ENCODE measurements around the gene TFAP2E.

The TFAP2E gene

GRCh38 chr1:35573198-35574124, at the start of gene TFAP2E:
Gene TFAP2E, plus strand, starts transcription at chr1:35573314. Its CDS starts 264 bp downstream, at chr1:35573578.
- DNase-seq: no peak

- DNase-seq: no peak
Observed at GRCh38 chr1:35524106-35524505, 49.0 kb upstream of the TFAP2E start.

DNA sequence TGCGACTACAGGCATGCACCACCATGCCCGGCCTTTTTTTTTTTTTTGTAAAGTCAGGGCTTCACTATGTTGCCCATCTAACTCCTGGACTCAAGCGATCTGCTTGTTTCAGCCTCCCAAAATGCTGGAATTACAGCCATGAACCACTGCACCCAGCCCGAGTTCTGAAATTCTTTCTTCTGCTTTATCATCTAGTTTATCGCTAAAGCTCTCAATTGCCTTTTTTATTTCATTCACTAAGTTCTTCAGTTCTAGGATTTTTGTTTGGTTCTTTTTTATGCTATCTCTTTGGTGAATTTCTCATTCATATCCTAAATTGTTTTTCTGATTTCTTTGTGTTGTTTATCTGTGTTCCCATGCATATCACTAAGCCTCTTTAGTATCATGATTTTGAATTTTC, 42.9 kb upstream of the TFAP2E start:
- no peak for DNase-seq

DNA sequence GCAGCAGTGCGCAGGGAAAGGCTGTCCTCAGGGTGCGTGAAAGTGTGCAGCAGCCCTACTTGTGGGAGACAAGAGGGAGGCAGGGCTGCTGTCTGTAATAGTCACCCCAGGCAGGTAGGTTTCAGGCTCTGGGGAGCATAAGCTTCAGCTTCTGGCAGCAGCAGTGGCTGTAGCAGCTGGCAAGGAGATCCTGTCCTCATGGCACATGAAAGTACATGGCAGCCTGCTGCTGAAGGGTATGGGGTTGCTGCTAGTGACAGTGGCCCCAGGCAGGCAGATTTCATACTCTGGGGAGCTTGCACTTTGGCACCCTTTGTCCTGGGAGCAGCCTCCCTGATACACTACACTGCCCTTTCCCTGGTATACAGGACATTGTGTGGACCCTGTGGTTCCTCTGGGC, 42.2 kb upstream of the TFAP2E start:
- no peak for DNase-seq

- no peak for DNase-seq
Observed at GRCh38 chr1:35531368-35531767, 41.7 kb upstream of the TFAP2E start.

GRCh38 chr1:35532497-35533223, 40.5 kb upstream of the TFAP2E start:
- DNase-seq: no peak

DNA sequence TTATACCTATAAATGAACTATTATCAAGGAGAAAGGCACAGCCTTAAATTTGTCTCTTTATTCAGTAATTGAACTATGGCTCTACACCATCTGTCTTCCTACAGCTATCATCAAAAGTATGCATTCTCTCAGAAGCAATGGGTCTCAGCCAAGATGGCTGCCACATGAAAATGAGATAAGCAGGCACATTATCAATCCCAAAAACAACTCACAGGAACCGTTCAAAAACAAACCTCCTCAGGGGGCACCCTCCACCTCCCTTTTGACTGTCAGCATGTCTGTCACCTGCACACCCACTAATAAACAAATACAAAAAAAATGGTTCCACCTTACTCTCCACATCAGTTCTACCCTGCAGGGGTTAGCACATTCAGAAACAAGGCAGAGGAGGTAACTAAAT, 39.5 kb upstream of the TFAP2E start:
- DNase-seq: no peak

- no peak for DNase-seq
Observed at GRCh38 chr1:35535243-35535642, 37.9 kb upstream of the TFAP2E start.

- no peak for DNase-seq
Observed at GRCh38 chr1:35536556-35537162, 36.5 kb upstream of the TFAP2E start.

- no peak for DNase-seq
Observed at GRCh38 chr1:35537806-35538205, 35.3 kb upstream of the TFAP2E start.

GRCh38 chr1:35539073-35539823, 33.9 kb upstream of the TFAP2E start:
- peak; percentile 25 for DNase-seq

DNA sequence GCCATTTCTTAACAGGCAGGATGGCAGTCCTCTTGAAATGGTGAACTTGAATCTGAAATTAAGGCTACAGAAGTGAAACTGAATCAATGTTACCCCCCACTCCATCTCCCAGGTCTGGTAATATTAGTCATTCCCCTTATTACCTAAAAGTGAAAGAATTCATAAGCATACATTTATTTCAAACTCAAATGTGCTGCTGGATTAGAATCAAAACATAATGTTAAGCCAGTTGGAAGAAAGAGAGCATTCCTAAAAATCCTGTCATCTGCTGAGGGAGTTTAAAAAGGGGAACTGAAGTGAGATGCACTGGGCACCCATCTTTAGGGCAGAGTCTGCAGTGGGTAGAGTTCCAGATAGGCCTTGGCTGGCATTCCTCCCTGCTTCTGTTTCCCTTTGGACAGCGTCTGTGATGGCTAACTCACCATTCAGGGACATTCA, 33.3 kb upstream of the TFAP2E start:
- DNase-seq: no peak

DNA sequence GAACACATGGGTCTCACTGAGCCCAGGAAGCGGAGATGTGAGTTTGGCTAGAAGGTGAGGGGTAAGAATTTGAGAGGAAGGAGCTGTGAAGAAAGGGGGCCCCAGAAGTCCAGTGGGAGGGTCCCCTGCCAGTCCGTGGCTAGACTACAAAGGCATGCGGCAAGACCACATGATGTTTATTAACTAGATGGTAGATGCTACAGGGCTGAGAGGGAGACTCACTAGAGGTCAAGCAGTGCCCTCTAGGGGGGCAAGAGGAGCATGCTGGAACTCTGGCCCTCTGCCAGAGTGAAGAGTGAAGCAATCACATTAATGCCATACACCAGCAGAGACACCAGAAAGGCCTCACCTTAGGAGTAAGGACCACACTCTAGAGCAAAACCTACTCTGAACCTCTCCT, 28.1 kb upstream of the TFAP2E start:
- DNase-seq: peak; percentile 67

DNA sequence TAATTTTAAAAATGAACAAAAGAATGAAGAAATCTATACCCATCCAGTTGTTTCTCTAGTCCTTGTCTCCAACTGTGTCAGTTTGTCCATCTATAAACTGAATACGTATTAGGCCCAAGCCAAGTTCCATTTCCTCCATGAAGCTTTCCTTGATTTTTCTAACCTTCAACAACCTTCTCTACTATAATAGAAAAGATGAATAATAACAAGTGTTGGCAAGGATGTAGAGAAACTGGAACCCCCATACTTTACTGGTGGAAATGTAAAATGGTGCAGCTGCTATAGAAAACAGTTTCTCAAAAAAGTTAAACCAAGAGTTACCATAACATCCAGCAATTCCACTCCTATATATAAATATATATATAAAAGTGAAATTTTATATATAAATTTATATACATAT, 26.5 kb upstream of the TFAP2E start:
- DNase-seq: no peak

GRCh38 chr1:35553851-35554250, 19.3 kb upstream of the TFAP2E start:
- DNase-seq: no peak

DNA sequence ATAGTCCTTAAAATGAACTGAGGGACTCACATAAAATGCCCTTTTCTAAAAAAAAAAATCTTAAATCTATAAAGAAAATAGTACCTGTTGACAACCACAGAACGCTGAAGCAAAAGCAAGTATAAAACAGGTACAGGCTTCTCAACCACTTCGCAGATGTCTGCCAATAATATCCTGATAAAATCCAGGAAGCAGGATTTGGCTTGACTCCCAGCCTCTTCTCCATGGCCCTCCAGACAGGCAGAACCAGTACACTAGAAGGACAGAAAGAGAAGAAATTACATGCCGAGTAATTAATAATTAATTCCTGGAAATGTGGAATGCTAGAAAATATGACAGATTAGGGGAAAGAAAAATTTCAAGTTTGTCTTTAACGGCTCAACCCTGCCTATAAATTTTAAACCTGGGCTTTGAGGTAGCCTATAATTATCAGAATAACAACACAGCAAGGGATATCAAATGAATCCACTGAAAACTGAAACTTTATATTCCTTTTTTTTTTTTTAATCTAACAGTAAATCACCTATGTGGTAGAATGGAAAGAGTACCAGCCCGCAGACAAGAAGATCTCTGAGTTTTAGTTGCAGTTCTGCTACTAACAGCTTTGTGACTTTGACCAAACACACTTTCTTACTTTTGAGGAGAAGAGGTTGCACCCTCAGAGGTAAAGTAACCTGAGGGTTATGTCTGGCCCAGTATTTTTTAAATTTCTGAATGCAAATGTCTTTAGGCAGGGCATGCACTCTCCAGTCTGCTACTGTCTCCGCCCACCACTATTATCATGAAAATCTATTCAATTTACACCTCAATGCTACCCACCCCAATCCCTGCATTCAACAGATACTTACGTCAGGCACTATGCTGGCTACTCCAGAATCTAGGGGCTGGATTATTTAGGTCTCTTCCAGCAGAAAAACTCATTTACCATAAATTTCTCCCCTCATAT, 18.6 kb upstream of the TFAP2E start:
- no peak for DNase-seq

DNA sequence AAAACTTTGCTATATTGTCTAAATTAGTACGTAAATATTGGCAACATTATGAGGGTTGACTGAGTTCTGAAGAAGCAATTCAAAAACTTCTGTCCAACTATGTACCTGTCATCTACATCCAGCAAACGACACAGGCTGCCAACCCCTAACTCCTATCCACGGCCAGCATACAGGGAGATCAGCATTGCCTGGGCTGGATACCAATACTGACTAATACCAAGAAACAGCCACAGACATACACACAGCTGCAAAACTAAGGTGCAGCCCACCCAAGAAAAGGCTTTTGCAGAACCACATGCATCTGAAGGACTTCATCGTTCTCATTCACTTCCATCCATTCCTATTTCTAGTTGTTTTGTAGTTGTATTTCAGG, 17.9 kb upstream of the TFAP2E start:
- DNase-seq: no peak

GRCh38 chr1:35555601-35556477, 17.3 kb upstream of the TFAP2E start:
- DNase-seq: no peak

DNA sequence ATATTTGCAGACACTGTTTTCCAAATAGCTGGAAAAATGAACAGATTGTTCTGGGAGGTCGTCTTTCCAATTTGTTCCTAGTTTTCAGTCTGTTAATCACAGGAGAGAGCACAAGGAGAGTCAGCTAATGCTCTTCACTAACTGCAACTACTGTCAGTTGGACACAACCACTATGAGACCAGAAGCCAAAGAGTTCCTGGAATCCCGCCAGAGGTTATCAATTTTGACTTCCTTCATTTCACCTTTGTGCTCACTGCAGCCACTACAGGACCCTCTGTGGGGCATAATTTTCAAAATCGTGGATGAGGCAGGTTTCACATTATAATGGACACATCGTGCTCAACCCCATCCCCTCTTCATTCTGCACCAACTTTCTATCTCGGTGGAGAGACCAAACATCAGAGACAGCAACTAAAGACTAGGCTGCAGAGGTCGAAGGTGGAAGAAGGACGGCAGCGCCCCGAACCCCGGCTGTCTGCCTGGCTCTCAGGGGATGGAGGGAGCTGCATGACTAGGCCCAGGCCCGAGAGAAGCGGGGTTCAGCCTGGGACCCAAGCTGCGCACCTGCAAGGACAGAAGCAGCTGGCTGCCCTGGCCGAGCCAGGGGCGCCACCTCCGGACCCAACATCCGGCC, 16.5 kb upstream of the TFAP2E start:
- DNase-seq: no peak

- no peak for DNase-seq
Observed at GRCh38 chr1:35557118-35557610, 15.9 kb upstream of the TFAP2E start, which contains the start of gene KIAA0319L. Gene KIAA0319L, minus strand, starts transcription at chr1:35557403. Its CDS starts 2,912 bp downstream, at chr1:35554491.
